Epithelial cell of alveolus of lung (primary cell): ENCODE measurements around the gene LANCL2. TPM values are rescaled to one million over a fixed set of nuclear protein-coding genes. Genes with fewer than 3 reads are reported as not detected.

ENCODE experiments used
- total RNA-seq: library from RNA; depleted of rRNA; stranded (reverse); fragments of >200 nt; gene quantifications from 2 replicates; pipeline ENCODE4 v1.2.1, GENCODE V29; 2015

LANCL2 gene
- 6.1 and 7.4 TPM in 2 replicates for total RNA-seq

DNA sequence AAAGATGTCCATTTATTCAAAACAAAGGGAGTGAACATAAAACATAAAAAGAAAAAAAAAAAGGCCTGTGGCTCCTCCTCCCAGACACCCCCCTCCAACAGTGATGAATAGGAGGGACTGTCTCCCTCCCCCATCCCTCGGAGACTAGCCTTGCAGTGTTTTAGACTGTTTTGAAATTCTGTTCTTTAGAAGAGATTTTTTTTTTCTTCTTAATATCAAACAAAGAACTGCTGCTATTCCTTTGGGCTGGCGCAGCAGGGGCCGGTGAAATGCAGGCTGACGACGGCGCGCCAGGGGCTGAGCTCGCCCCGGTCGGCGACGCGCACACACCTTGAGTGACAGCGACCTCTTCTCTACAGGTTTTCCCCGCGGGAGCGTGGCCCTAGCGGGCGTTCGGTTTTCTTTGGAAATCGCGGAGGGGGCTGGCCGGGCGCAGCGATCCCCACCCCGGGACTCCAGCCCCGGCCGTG lies at the start of gene LANCL2:
Gene LANCL2, plus strand, starts transcription at position 133 of the 470 bp plus-strand sequence. CDS start 689 bp downstream, outside the sequence.

Other genes with a start within 250 kb of the LANCL2 start
- gene VOPP1, start 207.2 kb downstream of the LANCL2 start, total RNA-seq, result 43.1 and 74.1 TPM in 2 replicates